Keratinocyte (primary cell): ENCODE results near the gene ERG28.

Experiments used
- EZH2 ChIP-seq: IDR thresholded peaks from one replicate; pipeline ENCODE4 v1.6.1; 2012; ENCODE audit warnings: inconsistent platforms, mild to moderate bottlenecking, low read length, moderate library complexity
- TF ChIP-seq, protein P1 (sequence below), 3 experiments: IDR thresholded peaks in 1 of 3; conservative IDR thresholded peaks in 1 of 3; optimal IDR thresholded peaks in 1 of 3; 2 replicates in 2 of 3; 3 replicates in 1 of 3; pipeline versions ENCODE3 to v1.5.1; 2011; ENCODE audit warnings: low read length in 3 of 3, mild to moderate bottlenecking in 3 of 3, moderate library complexity in 2 of 3, control low read depth in 1 of 3, inconsistent platforms in 1 of 3; ENCODE audit not compliant: insufficient read depth in 2 of 3; ENCODE audit errors: extremely low read depth in 1 of 3

DNA sequence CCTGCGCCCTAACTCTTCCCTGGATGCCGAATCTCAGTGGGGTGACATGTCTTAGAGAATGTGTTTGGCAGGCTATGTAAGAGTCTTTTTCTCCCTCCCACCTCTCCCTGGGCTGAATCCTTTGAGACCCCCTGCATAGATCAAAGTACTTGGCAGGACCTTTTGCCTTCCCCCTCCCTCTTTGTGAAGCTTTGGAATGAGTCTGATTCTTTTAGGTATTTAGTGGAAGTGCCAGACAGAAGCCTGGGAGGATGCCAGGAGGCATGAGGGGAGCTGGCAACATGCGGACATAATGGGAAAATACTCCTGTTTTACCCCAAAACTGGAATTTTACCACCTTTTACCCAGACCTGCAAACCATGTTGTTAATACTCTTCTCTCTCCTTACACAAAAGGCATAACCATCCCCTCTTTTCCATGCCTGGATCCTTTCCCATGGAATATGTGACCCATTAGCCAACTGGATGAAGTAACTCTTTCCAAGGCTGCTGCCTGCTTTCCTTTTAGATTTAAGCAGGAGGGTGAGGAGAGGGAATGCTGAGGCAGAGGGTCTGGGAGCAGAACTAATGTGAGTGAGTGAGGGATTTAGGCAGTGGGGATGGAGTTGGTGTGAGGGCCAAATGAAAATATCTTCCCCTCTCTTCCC, 42.1 kb upstream of the ERG28 start:
- TF ChIP-seq, protein P1, sequence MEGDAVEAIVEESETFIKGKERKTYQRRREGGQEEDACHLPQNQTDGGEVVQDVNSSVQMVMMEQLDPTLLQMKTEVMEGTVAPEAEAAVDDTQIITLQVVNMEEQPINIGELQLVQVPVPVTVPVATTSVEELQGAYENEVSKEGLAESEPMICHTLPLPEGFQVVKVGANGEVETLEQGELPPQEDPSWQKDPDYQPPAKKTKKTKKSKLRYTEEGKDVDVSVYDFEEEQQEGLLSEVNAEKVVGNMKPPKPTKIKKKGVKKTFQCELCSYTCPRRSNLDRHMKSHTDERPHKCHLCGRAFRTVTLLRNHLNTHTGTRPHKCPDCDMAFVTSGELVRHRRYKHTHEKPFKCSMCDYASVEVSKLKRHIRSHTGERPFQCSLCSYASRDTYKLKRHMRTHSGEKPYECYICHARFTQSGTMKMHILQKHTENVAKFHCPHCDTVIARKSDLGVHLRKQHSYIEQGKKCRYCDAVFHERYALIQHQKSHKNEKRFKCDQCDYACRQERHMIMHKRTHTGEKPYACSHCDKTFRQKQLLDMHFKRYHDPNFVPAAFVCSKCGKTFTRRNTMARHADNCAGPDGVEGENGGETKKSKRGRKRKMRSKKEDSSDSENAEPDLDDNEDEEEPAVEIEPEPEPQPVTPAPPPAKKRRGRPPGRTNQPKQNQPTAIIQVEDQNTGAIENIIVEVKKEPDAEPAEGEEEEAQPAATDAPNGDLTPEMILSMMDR (optimal IDR thresholded peaks at IDR 0.05 in 1 of 3, IDR thresholded peaks at IDR 0.05 in 1 of 3, conservative IDR thresholded peaks at IDR 0.05 in 1 of 3; ENCODE audit: extremely low read depth in 1 of 3, insufficient read depth in 2 of 3, low read length in 3 of 3) = no peak
- no peak for TF ChIP-seq EZH2
